Measurements from ENCODE around the gene DPF3.

DPF3 gene

DNA sequence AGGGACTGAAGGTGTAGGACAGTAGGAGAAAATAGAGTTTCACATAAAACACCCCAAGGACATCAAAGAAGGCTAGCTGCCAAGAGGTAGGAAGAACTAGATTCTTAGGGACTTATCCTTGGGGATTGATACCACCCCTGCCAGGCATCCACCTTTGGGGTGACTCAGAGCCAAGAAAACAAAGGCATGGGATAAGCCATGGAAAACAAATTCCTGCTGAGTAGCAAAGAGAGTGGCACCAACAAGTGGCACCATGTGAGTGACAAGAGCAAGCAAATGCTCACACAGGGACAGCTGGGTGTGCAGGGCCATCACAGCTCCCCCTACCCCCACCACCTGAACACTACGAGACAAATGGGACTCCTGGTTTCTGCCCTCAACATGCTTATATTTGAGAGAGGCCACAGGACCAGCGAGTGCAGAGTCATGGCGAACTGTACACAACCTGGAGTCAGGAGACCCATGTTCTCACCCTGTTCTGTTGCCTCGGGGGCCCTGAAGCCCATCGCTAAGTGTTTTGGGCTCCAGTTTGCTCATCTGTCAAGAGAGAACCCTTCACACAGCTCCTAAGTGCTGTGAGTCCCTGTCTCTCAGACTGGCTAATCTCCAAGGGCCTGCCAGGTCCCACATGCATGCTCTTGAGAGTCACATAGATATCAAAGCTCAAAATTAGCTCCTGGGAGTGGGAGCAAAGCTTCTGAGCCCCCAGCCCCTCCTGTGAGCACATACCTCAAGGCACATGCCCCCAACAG, 91.9 kb downstream of the DPF3 start:
- in situ Hi-C loops (cut with HindIII; ENCODE audit: low sequenced_read_pairs): no loop called here

DNA sequence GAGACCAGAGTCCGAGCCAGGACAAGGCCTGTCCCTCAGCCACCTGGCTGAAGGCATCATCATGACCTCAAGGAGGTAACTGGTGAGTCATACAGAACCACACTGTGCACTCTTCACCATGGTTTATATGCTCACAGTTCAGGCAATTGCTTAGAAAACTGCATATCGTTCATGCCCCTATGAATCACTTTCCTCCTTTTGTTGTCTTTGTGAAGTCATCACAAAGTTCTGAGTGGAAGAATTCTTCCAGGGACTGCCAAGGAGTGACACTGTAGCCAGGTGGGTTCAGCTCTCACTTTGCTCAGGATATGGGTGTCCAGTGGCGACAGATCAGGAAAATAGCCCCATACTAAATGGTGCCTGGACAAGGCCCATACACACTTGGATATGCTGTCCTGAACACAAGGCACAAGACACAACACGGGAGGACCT, 92.5 kb downstream of the DPF3 start:
- in situ Hi-C loops (cut with HindIII; ENCODE audit: low sequenced_read_pairs): no loop called here

DNA sequence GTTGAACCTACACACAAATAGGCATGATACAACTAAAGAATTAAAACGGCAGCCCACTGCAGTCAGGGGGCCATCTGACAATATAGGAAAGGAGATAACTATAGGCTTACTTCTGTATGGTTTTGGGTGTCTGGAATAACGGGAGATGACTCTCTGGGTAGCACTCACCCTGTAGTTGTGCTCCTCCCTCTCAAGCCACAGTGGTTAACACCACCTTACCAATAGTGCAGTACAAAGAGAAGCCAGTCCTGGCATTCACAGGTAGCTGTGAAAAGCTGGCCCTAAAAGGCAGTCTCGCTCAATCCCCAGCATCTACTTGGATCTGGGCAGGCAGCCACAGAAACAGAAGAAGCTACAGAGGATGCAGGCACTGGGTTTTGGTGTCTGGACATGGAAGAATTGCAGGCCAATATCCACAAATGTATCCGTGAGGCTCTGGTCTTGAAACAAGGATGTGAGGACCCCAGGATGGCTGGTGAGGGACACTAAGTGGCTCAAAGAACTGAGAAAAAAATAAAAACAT, 93.0 kb downstream of the DPF3 start:
- in situ Hi-C loops (cut with HindIII; ENCODE audit: low sequenced_read_pairs): no loop called here

DNA sequence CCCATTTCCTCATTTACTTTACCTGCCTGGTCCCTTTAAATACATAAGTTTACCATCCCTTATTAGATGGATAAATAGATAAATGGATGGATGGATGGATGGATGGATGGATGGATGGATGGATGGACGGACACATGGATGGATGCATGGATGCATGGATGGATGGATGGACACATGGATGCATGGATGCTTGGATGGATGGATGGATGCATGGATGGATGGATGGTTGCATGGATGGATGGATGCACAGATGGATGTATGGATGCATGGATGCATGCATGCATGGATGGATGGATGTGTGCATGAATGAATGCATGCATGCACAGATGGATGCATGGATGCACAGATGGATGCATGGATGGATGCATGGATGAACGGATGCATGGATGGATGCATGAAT, 93.6 kb downstream of the DPF3 start:
- in situ Hi-C loops (cut with HindIII; ENCODE audit: low sequenced_read_pairs): no loop called here

DNA sequence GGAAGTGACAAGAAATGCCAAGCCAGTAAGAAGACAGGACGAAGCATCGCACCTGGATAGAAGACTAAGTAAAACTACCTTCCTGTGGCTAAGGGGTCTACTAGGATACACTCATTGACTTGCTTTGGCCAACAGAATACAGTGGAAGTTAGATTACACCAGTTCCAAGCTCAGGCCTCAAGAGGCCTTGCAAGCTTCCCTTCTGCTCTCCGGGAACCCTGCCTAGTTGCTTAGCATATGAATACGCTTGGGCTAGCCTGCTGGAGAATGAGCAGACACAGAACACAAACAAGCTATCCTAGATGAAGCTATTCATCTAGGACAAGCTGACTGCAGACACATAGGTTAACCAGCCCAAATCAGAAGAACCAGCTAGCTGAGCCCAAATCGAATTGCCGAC, 97.0 kb downstream of the DPF3 start:
- in situ Hi-C loops (cut with HindIII; ENCODE audit: low sequenced_read_pairs): no loop called here

DNA sequence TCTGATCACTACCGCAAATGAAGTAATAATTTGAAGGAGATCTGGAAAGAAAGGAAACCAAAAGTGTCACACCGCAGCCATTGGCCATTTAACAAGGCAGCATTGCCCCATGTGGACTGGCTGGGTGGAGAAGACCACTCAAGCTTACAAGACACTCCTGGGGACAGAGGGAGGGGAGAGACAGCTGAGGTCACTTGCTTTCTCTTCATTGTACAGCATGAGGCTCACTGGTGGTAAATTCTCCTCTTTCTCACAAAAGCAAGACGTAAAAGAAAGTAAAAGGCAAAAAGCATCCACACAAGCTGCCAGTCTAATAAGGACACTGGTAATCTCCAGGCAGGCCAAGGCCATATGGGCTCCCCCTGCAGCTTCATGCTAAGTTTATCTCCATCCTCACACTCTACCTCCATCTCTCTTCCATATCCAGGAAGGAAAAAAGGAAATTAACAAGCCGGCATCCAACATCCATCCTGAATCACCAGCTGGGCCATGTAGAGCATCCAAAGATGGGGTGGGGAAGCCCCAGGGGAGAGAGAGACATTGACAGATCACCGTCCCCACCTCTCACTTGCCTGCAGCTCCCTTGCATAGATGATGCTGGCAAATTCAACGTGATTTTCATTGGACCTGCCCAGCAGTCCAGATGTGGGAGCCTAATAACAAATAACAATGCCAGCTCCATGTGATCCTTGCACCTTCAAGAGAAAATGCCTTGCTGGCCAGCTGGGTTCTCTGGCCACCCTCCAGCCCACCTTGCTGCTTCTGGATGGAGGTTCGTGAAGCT, 100.6 kb downstream of the DPF3 start:
- in situ Hi-C loops (cut with HindIII; ENCODE audit: low sequenced_read_pairs): no loop called here

DNA sequence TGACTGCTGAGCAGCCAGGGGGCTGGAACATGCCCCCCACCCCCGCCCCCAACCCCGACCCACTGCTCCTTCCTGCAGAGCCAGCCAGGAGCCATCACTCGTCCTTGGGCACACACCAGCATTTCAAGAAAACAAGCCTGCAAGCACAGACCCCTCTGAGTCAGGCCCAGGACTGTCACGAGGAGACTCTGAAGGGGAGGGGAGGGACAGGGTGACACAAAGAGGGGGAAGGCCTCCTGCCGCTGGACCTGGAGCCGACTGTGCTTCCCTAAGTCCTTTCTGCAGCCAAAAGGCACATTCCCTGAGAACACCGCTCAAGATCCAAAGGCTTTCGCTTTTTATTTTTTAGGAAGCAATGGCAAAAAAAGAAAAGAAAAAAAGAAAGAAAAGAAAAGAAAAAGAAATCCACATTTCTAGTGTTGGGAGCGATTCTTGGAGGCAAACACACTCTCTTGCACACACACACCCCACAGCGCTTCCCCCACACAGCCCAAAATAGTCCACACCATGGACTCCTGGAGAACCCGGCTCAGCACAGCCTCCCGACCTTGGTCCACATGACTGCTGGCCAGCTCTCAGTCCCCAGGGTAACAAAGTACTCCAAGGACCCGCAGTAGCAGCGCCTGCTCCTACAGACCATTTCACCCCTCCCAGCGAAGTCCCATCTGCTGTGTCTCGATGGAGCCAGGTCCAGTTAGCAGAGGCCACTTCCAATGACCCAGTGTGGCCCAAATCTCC, 101.7 kb downstream of the DPF3 start:
- in situ Hi-C loops (cut with HindIII; ENCODE audit: low sequenced_read_pairs): no loop called here

DNA sequence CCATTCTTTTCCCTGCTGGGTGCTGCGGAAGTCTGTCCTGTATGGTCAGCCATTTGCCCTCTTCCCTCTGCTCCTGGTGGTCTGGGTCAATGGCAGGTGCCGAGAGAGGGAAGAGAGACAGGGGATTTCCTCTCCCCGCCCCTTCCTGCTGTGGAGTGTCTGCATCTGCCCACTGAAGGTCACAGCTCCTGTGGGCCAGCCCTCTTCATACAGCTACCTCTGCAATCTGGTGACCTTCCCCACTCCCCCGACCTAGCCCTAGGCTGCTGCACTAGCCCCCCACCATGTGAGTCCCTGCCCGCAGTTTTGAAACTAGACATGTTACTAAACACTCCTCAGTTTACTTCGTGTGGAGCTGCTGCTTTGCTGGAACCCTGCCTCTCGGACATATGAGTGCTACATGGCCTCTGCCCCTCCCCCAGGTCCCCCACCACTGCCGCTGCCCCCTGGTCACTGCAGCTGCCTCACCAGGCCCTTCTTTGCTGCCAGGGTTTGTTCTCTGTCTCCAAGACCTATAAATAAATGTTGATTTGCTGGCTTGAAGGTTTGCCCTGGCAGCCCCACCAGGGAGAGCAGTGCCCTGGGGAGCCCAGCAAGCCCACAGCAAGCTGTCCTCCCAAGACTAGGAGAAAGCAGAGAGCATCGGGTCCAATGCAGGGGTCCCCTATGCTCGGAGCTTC, 102.9 kb downstream of the DPF3 start:
- in situ Hi-C loops (cut with HindIII; ENCODE audit: low sequenced_read_pairs): no loop called here

DNA sequence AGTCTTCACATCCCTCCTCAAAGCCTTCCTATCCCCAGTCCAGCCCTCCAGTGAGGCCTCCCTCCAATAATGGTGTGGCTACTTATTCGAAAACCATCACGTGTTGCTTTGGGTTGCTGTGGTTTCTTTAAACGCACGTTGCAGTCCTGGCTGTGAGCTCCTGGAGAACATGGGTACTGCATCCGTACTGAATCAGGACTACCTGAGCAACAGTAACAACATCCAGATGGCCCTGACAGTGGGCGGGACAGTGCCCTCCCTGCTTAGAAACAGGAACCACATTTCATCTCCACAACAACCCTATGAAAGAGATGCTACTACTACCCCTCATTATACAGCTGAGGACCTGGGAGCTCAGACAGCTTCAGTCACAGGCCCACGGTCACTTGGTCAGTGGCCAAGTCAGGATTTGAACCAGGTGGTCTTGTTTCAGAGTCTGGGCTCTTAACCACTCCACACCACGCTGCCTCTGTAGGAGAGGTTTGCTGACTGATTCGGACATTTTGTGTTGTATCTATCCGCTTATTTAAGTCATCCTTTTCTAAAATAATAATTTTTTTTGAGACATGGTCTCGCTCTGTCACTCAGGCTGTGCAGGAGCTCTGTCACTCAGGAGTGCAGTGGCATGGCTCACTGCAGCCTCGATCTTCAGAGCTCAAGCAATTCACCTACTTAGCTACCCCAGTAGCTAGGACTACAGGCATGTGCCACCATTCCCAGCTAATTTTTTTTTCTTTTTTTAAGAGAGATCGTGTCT, 104.8 kb downstream of the DPF3 start:
- in situ Hi-C loops (cut with HindIII; ENCODE audit: low sequenced_read_pairs): no loop called here

DNA sequence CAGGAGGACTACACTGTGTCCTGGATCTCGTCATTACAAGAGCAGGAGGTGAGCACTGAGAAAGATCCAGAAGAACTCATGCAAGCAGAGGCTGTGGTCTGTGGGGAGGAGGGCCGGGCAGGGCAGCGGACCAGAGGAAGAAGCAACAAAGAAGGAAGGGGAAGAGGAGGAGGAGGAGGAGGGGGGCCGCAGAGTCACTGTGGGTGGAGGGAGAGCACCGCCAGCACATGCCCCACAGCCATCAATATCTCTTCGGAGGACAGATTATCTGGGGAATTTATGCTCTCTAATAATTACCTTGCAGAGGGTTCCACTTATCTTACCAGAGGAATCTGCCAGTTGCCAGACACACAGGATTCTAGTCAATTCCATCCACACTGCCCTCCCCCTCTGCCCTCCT, 105.6 kb downstream of the DPF3 start:
- in situ Hi-C loops (cut with HindIII; ENCODE audit: low sequenced_read_pairs): no loop called here

DNA sequence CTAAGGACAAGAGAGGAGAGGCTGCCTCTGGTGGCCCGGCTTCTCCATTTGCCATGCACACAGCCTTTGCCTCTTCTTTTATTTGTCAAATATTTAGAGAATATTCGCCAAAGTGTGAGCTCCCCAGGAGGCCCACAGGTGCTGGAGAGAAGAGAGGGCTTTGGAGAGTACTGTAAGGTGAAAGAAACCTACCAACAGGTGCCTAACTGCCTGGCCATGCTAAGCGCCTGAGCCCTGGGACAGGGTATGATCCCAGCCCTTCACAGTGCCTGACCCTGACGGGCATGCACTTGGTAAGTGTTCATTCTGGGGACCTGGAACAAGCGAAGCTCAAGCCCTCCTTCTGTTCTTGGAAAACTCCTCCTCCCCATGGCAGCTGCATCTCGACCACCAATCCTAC, 106.1 kb downstream of the DPF3 start:
- in situ Hi-C loops (cut with HindIII; ENCODE audit: low sequenced_read_pairs): no loop called here

DNA sequence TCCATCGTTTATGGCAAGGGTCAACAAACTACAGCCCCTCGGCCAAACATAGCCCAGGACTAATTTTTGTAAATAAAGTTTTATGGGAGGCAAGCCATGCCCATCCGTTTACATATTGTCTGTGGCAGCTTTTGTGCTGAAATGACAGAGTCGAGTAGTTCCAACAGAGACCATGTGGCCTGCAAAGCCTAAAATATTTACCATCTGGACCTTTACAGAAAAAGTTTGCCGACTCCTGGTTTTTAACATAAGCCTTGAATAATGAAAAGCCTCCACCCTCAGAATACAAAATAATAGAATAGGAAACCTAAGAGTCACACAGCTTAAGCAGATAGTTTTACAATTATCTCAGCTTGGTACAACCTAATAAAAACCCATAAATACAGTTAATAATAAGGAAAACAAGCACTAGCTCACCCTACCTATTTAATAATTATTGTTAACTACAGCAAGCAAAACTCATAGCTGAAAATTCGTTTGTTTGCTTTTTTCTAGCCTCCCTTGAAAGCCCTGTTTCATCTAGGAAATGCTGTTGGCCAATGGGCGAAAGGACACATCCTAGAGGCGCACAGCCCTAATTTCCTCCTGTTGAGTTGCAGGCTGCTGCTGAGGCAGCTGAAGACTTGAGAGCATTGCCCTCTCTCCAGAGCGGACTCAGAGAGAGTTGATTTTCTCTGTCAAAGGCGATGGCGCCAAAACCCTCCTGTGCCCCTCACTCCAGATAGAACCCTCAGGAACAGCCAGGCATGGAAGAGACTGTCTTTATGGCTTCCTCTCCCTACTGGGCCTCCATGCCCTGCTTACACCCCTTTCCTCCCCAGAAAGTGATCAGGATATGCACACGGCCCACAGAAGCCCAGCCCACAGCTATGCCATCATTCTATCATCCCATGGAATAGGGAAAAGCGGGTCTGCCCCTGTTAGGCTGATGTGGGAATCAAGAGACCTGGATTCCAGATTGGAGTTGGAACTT, 107.2 kb downstream of the DPF3 start:
- in situ Hi-C loops (cut with HindIII; ENCODE audit: low sequenced_read_pairs): no loop called here

DNA sequence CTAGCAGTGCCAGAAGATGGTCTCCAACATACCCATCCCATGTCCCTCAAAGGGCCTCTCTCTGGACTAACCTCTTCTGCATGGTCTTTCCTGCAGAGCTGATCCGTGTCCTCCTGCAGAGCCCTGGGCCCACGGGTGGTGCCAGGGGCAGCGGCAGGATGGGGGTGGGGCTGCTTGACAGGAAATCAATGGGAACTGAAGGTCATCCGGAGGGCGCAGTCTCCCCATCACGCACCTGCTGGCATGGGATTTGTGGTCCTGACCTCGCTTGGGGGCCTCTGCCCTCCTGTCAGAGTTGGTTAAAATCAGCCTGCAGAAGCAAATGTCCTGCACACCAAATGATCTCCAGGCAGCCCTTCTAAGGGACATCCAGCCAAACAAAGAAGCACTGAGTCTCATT, 110.2 kb downstream of the DPF3 start:
- in situ Hi-C loops (cut with HindIII; ENCODE audit: low sequenced_read_pairs): no loop called here

DNA sequence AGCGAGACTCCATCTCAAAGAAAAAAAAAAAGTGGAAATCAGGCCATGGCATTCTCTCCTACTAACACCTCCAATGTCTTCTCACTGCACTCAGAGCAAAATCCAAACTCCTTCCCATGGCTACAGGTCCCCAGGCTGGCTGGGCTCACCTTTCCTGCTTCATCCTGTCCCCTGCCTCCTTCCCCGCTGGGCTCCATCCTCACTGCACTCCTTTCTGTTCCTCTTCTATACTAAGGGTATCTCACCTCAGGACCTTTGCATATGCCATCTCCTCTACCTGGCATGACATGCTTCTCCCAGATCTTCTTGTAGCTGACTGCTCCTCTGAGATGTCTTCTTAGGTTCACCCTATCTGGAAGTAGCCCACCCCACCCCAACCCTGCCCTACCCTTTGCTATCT, 111.1 kb downstream of the DPF3 start:
- in situ Hi-C loops (cut with HindIII; ENCODE audit: low sequenced_read_pairs): no loop called here

DNA sequence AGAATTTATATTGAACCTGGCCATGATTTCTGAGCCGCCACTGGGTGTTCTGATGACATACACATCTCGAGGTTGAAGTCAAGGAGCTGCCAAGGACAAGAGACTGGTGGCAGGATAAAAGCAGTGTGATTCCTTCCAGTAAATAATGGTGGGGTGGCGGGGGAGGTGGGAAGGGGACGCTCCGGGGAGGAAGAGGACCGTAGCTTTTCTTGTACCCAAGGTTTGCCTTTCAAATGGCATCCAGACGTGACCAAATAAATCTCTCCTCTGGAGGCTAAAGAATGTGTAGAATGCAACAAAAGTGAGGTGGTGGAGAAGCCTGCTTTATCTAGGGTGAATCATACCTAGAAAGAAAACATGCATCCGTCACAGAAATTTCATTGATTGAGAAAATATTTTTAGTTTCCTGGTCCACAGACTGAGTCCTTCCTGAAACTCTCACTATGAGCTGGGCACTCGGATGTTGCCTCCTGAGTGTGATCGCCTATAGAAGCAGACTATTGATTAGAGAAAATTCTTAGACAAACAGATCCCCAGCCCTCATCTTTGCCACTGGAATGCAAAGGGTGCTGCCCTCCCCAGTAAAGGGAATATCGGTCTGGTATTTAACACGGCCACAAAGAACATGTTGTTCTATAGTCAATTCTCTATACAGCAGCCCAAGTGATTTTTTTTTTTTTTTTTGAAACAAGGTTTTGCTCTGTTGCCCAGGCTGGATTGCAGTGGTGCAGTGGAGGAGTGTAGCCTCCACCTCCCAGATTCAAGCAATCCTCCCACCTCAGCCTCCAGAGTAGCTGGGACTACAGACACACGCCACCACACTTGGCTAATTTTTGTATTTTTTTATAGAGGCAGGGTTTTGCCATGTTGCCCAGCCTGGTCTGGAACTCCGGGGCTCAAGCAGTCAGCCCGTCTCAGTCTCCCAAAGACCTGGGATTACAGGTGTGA, 112.1 kb downstream of the DPF3 start:
- in situ Hi-C loops (cut with HindIII; ENCODE audit: low sequenced_read_pairs): no loop called here

DNA sequence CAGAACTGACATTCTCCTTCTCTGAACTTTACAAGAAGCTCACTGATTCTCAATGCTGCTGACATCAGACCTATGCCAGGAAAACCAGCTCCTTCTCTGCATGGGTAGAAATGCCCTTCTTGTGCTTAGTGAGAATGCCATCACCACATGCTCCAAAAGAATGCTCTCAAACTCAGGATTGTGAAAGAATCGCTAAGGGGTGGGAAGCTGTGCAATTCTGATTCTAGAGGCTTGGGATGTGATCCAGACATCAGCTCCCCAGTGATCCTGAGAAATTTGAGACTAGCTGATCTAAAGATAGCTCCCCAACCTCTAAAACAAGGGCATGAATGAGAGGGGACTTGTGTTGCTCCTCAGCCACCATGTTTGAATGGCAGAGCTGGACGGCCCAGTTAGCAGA, 113.2 kb downstream of the DPF3 start:
- in situ Hi-C loops (cut with HindIII; ENCODE audit: low sequenced_read_pairs): no loop called here

DNA sequence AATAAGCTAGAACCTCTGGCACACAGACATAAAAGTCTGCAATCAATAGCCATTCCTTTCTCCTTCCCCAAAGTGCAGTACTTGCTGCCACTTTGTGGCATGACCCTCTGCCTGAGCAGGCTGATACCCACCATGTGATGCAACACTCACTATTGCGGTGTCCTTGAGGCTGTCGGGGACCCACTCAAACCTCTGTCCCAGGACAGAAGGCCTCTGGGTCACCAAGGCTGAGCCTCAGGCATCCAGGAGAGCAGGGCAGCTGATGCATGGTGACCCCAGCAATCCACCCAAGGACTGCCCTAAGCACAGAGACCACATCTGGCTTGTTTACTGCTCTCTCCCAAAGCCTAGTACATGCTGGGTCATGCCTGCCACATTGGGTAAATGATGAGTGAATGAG, 114.2 kb downstream of the DPF3 start:
- in situ Hi-C loops (cut with HindIII; ENCODE audit: low sequenced_read_pairs): no loop called here

DNA sequence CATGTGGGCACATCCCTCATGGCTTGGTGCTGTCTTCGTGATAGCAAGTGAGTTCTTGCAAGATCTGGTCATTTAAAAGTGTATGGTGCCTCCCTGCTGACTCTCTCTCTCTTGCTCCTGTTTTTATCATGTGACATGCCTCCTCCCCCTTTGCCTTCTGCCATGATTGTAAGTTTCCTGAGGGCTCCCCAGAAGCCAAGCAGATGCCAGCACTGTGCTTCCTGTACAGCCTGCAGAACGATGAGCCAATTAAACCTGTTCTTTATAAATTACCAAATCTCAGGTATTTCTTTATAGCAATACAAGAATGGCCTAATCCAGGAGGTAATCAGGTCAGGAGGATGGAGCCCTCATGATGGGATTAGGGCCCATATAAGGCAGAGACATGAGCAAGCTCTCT, 116.3 kb downstream of the DPF3 start:
- in situ Hi-C loops (cut with HindIII; ENCODE audit: low sequenced_read_pairs): no loop called here
